ENCODE results near the gene EXOSC9. TPM values are rescaled to one million over a fixed set of nuclear protein-coding genes. Genes with fewer than 3 reads are reported as not detected.
"Not testable (repeated sequence)": the region's sequence is repeated elsewhere in the genome, so short reads cannot be mapped to it uniquely, and the experiment has no call there.

The EXOSC9 gene, protein sequence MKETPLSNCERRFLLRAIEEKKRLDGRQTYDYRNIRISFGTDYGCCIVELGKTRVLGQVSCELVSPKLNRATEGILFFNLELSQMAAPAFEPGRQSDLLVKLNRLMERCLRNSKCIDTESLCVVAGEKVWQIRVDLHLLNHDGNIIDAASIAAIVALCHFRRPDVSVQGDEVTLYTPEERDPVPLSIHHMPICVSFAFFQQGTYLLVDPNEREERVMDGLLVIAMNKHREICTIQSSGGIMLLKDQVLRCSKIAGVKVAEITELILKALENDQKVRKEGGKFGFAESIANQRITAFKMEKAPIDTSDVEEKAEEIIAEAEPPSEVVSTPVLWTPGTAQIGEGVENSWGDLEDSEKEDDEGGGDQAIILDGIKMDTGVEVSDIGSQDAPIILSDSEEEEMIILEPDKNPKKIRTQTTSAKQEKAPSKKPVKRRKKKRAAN
- total RNA-seq: 10 to 100 TPM; 71.6 to 72.7 TPM
- polyA plus RNA-seq (2013, experiment 1 of 2): 37.4 TPM
- 49.1 TPM for polyA plus RNA-seq (2013, experiment 2 of 2)
- total RNA-seq: 45.0 to 156 (median 82.1) reads per million in 172 experiments

DNA sequence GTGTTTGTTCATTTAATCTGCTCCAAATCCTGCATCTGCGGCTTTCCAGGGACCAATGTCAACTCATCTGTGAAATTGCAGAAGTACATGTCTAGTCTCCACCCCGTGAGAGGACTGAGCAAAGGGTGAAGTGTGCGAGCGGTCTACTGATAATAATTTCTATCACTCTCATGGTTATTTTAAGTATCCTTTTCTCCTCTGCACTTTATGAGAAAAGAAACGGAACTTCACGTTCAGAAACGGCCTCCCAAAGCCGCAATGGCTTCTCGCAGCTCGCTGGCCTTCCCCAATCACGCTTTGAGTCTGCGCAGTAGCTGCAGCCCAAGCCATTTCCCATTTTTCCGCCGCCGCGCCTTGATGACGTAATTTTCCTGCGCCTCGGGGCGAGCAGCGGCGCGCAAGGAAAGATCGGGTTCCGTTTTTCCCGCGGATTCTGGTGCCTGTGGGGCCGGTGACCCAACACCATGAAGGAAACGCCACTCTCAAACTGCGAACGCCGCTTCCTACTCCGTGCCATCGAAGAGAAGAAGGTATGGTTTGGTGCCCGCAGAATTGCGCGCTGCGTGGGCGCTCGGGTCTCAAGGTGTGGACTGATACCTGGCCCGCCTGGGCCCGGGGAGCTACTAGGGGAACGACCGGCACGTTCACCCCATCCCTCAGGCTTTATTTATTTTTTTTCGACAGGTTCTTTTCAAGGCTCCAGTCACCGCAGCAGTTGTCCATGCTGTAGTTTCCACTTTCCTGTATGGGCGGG lies at the start of gene EXOSC9:
Gene EXOSC9, plus strand, starts transcription at position 363 of the 754 bp plus-strand sequence. Its CDS starts 102 bp downstream, at position 465.
- Histone ChIP-seq H3K27ac (ENCODE audit: low read depth in 1 of 2, low read length in 2 of 2) (peak within 1 kb of the TSS; percentile 80 to 96), H3K27me3 (ENCODE audit: control insufficient read depth in 1 of 2, insufficient read depth in 2 of 2, low read length in 2 of 2) (no peaks in the 10 kb centered on the region), H3K36me3 (ENCODE audit: insufficient read depth, low read length) (peaks cover 36% of the 10 kb centered on the region), H3K9me3 (ENCODE audit: control insufficient read depth in 1 of 2, insufficient read depth in 1 of 2, low read length in 2 of 2) (no peaks in the 10 kb centered on the region), H3K4me1 (ENCODE audit: insufficient read depth, low read length) (peaks cover 13% of the 10 kb centered on the region), H3K4me3 (ENCODE audit: low read length) (peak within 1 kb of the TSS; percentile 95)
- ATAC-seq (ENCODE audit: poor library complexity) (peak; percentile 87), DNase-seq (peak; percentile 88 to 97 (median 94))
- Mint-ChIP-seq H3K9me3 (no peaks in the 10 kb centered on the region), H3K27ac (peak within 1 kb of the TSS; percentile 100), H3K27me3 (no peaks in the 10 kb centered on the region), H3K36me3 (ENCODE audit: low read depth) (peaks cover 57% of the 10 kb centered on the region), H3K4me1 (ENCODE audit: low read depth) (peaks cover 51% of the 10 kb centered on the region), H3K4me3 (peak within 1 kb of the TSS; percentile 96)
- CTCF ChIA-PET: interaction anchor here (1.8 kb wide), 1 partner anchor 777 kb away, joined by 4 read pairs; no protein-coding TSS in a partner anchor
- intact Hi-C loops (cut with DNase I, micrococcal nuclease): loop anchor here in 1 of 2 experiments (1.0 to 10.0 kb wide), 5 partner anchors 21 to 934 kb away; partner anchors contain the start of genes ANXA5, BBS12 and BBS7
- TF ChIP-seq, protein P1, sequence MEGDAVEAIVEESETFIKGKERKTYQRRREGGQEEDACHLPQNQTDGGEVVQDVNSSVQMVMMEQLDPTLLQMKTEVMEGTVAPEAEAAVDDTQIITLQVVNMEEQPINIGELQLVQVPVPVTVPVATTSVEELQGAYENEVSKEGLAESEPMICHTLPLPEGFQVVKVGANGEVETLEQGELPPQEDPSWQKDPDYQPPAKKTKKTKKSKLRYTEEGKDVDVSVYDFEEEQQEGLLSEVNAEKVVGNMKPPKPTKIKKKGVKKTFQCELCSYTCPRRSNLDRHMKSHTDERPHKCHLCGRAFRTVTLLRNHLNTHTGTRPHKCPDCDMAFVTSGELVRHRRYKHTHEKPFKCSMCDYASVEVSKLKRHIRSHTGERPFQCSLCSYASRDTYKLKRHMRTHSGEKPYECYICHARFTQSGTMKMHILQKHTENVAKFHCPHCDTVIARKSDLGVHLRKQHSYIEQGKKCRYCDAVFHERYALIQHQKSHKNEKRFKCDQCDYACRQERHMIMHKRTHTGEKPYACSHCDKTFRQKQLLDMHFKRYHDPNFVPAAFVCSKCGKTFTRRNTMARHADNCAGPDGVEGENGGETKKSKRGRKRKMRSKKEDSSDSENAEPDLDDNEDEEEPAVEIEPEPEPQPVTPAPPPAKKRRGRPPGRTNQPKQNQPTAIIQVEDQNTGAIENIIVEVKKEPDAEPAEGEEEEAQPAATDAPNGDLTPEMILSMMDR (IDR thresholded peaks at IDR 0.05): no peak
- POLR2A ChIA-PET: interaction anchor here (0.6 to 3.8 kb wide), 10 partner anchors 11 to 931 kb away, joined by 3 to 40 read pairs (median 6); partner anchors contain the start of genes ANXA5, BBS12, BBS7 and CCNA2

DNA sequence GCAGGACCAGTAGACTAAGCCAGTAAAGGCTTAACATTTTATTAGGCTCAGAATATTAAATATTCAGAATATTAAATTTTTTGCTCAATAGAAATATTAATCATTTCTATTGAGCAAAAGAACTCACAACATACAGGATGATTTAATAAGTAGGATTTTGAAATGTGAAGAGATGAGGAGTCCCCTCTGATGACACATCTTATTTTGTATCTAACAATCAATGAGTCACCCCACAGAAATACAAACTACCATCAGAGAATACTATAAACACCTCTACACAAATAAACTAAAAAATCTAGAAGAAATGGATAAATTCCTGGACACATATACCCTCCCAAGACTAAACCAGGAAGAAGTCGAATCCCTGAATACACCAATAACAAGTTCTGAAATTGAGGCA lies 49.0 kb upstream of the EXOSC9 start:
- H3K27ac Mint-ChIP-seq; H3K9me3 Mint-ChIP-seq; H3K4me3 Mint-ChIP-seq; H3K4me3 ChIP-seq (ENCODE audit: low read length); ATAC-seq (ENCODE audit: poor library complexity); H3K27me3 ChIP-seq (ENCODE audit: control insufficient read depth in 1 of 2, insufficient read depth in 2 of 2, low read length in 2 of 2); CTCF ChIA-PET; H3K27ac ChIP-seq (ENCODE audit: low read depth in 1 of 2, low read length in 2 of 2); H3K36me3 Mint-ChIP-seq (ENCODE audit: low read depth); intact Hi-C loops (cut with DNase I, micrococcal nuclease); DNase-seq; POLR2A ChIA-PET; H3K4me1 ChIP-seq (ENCODE audit: insufficient read depth, low read length); H3K36me3 ChIP-seq (ENCODE audit: insufficient read depth, low read length); H3K4me1 Mint-ChIP-seq (ENCODE audit: low read depth); H3K9me3 ChIP-seq (ENCODE audit: control insufficient read depth in 1 of 2, insufficient read depth in 1 of 2, low read length in 2 of 2): not testable (repeated sequence)
- peaks cover 61% of the 10 kb centered on the region for H3K27me3 Mint-ChIP-seq

DNA sequence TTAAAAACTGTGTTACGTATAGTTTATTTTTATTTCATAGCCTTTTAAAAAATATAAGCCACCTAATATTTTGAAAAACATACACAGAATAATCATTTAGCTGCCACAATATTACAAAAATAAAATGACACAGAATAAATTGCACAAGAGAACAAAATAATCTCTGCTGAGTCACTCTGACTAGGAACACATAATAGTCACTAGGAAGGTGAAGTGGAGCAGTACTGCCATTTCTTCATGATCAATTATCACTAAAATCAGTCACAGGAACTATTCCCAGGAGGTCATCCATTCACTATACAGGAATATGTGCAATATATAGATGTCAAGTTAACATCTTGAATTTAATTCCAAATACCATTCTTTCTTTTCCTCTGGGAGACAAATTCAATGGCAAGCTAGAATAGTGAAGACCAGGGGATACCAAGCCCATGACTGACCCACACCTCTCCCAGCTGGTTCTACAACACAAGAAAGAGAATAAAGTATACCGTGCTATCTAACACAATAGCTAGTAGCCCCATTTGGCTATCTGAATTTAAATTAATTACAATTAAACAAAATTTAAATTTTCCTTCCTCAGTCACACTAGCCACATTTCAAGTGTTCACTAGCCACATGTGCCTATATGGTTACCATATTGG lies 42.1 kb upstream of the EXOSC9 start:
- Histone ChIP-seq H3K36me3 (ENCODE audit: insufficient read depth, low read length) (no peaks in the 10 kb centered on the region), H3K4me3 (ENCODE audit: low read length) (no peak overlapping the region), H3K4me1 (ENCODE audit: insufficient read depth, low read length) (no peaks in the 10 kb centered on the region), H3K27ac (ENCODE audit: low read depth in 1 of 2, low read length in 2 of 2) (no peak overlapping the region), H3K27me3 (ENCODE audit: control insufficient read depth in 1 of 2, insufficient read depth in 2 of 2, low read length in 2 of 2) (peaks cover 14 to 27% of the 10 kb centered on the region in 2 experiments), H3K9me3 (ENCODE audit: control insufficient read depth in 1 of 2, insufficient read depth in 1 of 2, low read length in 2 of 2) (no peaks in the 10 kb centered on the region)
- Mint-ChIP-seq H3K4me1 (ENCODE audit: low read depth) (peaks cover 3% of the 10 kb centered on the region), H3K36me3 (ENCODE audit: low read depth) (no peaks in the 10 kb centered on the region), H3K27me3 (peaks cover 74% of the 10 kb centered on the region), H3K4me3 (no peak overlapping the region), H3K27ac (no peak overlapping the region), H3K9me3 (no peaks in the 10 kb centered on the region)
- TF ChIP-seq, protein P1 (IDR thresholded peaks at IDR 0.05): no peak
- DNase-seq: no peak
- POLR2A ChIA-PET: no interaction called here
- no peak for ATAC-seq (ENCODE audit: poor library complexity)
- CTCF ChIA-PET: no interaction called here
- intact Hi-C loops (cut with DNase I, micrococcal nuclease): no loop called here

All from CD4-positive, alpha-beta T cell (primary cell).